NCI-H2081 treated with DMSO at 0.1 percent for 48 hours (cell line): ENCODE measurements around the gene SMAD7.

Source experiments
- DNase-seq: peaks from one replicate; lab custom pipeline; 2025; lab: John Stamatoyannopoulos, UW

SMAD7 gene

GRCh38 chr18:48929941-48930713 is 20.6 kb downstream of the SMAD7 start:
- DNase-seq: no peak

- no peak for DNase-seq
These were observed 21.6 kb downstream of the SMAD7 start for GRCh38 chr18:48929212-48929612.

- DNase-seq: peak; percentile 49
These were observed 22.0 kb downstream of the SMAD7 start for GRCh38 chr18:48928787-48929186.

GRCh38 chr18:48927286-48928080 is 23.3 kb downstream of the SMAD7 start:
- no peak for DNase-seq

GRCh38 chr18:48926420-48926857 is 24.3 kb downstream of the SMAD7 start:
- DNase-seq: no peak

- no peak for DNase-seq
These were observed 25.3 kb downstream of the SMAD7 start for GRCh38 chr18:48925491-48925780.

GRCh38 chr18:48924630-48925490 is 25.9 kb downstream of the SMAD7 start:
- DNase-seq: no peak

- no peak for DNase-seq
These were observed 26.8 kb downstream of the SMAD7 start for GRCh38 chr18:48923746-48924629.

GRCh38 chr18:48922801-48923730 is 27.7 kb downstream of the SMAD7 start:
- DNase-seq: no peak

GRCh38 chr18:48922226-48922800 is 28.5 kb downstream of the SMAD7 start:
- no peak for DNase-seq

- DNase-seq: no peak
These were observed 29.2 kb downstream of the SMAD7 start for GRCh38 chr18:48921305-48922225.

GRCh38 chr18:48920408-48921038 is 30.2 kb downstream of the SMAD7 start:
- DNase-seq: no peak

GRCh38 chr18:48919547-48919946 is 31.2 kb downstream of the SMAD7 start:
- DNase-seq: no peak

- no peak for DNase-seq
These were observed 31.9 kb downstream of the SMAD7 start for GRCh38 chr18:48918660-48919456.

- no peak for DNase-seq
These were observed 32.9 kb downstream of the SMAD7 start for GRCh38 chr18:48917579-48918517.

- DNase-seq: no peak
These were observed 34.9 kb downstream of the SMAD7 start for GRCh38 chr18:48915626-48916425.
